Measurements from ENCODE around the gene TBC1D19.

TBC1D19 gene

DNA sequence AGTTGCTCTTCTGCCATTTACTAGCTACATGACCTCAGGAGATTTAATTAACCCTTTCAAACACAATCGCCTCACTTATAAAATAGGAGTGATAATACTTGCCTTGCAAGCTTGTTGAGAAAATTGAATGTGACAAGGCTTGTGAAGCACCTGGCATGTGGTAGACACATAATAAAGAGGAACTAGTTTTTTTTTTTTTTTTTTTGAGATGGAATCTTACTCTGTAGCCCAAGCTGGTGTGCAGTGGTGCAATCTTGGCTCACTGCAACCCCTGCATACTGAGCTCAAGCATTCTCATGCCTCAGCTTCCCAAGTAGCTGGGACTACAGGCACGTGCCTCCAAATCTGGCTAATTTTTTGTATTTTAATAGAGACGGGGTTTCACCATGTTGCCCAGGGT, 203.0 kb downstream of the TBC1D19 start:
- no peak for DNase-seq

DNA sequence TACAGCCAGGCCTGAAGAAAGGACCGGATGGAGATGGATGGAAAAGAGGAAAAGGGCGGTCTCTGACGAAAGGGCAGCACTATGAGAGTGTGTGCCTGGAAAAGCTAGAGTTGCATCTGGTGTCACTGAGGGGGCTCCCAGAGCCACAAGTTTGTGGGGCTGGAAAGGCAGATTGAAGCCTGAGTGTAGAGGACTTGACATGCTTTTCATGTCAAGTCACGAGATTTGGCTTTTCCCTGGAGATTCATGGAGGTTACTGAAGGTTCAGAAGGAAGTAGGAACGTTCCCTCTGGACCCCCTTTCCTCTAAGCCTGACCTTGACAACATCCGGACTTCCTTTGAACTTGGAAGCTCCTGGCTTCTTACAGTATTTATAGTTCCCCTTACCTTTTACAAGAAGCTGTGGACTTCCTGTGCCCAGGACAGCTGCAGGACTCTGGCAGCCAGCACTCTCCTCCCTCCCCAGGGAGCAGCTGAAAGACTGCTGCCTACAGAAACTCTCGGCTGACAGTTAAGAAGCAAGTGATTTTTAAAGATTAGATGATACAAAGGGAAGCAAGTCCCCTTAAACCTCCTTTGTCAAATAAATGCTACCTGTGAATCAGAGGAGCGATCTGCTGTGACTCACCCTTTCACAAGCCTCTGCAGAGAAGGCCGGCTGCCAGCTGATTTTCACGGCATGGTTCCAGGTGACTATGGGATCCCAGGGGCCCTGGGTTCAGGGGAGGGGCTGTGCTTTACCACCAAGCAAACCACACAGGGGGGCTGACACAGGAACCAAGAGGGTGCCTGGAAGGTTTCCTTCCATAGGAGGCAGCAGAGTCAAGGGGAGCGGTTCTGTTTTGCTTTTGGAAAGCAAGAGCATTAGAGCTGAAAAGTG, 203.8 kb downstream of the TBC1D19 start:
- peak; percentile 26 for DNase-seq

DNA sequence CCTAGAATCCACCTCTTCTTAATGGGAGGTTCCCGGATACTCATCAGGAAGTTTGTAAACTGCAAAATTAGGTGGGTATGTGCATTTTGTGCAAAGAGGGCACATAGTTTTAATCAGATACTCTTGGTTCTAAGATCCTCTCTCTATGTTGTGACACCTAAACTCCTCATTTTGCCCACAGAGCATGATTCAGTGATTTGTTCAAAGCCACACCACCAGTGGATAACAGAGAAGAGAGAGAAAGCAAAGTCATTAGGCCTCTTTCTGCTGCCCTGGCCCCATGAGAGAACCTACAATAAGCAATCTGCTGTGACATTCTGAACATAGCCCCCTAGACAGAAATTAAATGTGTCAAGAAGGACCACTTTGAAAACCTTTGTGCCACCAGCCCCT, 204.5 kb downstream of the TBC1D19 start:
- no peak for DNase-seq

DNA sequence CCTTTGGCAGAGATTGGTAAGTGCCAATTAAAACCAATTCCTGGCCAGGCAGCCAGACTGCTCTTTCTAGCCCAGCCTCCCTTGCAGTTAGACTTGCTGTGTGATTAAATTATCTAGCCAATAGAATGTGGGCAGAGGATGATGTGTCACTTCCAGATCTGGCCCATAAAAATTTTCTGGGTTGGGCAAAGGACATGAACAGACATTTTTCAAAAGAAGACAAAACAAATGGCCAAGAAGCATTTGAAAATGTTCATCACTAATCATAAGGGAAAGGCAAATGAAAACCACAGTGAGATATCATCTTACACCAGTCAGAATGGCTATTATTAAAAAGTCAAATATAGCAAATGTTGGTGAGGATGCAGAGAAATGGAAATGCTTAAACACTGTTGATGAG, 205.3 kb downstream of the TBC1D19 start:
- no peak for DNase-seq

DNA sequence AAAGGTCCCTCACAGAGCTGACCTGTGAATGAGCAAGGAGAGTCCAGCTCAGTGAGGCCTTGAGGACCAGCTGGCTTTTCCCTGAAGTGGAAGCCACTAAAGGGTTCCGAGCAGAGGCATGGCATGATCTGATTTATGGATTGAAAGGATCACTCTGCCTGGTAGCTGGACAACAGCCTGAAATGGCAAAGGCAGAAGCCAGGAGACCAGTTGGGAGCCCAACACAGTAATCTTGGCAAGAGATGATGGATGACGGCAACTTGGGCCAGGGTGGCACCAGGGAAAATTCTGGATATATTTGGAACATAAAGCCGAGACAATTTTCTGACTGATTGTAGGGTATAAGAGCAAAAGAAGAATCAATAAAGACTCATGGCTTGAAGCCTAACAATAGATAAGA, 207.5 kb downstream of the TBC1D19 start:
- DNase-seq, result no peak

DNA sequence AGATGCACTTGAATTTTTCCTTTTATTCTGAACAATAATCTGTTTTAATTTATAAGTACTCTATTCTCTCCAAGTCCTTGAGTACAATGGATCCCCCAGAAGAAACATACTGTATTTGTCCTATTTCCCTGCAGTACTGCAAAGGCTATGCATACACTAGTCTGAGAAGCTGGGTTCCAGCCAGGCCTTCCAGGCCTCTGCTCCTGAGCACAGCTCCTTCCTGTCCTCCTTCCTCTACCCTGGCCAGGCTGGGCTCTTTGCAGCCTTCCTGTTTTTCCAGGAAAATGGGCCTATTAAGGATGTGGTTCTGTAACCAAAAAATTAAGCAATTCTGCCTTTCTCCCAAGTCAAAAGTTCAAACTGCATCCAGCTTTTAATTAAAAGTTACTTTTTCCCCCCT, 208.8 kb downstream of the TBC1D19 start:
- DNase-seq, result no peak

DNA sequence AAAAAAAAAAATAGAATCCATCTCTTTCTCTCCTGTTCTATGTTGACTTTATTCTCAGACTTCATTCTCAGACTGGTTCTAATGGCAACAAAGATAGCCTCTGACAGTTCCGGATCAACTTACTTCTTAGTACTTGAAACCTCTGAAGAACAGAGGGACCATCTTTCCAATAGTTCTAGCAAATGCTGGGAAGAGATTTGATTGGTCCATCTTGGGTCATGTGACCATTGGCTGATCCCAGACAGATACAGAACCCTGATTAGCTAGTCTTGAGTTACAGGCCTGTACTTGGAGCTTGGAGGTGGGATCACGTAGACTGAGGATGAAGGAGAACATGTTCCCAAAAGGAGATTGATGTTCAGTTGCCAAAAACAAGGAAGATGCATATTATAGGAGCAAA, 209.9 kb downstream of the TBC1D19 start:
- DNase-seq, result no peak

DNA sequence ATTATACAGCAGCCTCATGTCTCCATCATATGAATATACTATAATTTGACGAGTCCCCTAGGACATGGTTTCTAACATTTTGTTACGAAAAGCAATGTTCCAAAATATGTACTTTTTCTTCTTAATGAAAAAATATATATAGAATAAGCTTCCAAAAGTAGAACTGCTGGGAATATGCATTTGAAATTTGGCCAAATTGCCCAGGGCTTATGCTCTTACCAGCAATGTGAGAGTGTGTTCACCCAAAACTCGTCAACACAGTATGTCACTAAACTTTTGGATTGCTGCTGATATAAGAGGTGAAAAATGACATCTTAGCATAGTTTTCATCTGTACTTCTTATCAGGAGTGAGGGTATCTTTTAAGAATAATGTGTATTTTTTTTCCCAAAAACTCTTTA, 212.2 kb downstream of the TBC1D19 start:
- DNase-seq, result no peak

DNA sequence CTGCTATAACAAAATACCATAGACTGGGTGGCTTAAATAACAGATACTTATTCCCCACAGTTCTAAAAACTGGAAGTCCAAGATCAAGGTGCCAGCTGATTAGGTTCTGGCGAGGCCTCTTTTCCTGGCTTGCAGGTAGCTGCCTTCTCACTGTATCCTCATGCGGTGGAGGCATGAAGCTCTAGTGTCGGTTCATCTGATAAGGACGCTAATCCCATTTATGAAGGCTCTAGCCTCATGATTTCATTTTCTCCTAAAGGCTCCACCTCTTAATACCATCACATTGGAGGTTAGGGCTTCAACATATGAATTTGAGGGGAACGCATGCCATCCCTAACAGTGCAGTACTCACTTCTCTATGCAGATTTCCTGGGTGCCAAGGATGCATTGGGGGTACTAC, 218.9 kb downstream of the TBC1D19 start:
- no peak for DNase-seq

DNA sequence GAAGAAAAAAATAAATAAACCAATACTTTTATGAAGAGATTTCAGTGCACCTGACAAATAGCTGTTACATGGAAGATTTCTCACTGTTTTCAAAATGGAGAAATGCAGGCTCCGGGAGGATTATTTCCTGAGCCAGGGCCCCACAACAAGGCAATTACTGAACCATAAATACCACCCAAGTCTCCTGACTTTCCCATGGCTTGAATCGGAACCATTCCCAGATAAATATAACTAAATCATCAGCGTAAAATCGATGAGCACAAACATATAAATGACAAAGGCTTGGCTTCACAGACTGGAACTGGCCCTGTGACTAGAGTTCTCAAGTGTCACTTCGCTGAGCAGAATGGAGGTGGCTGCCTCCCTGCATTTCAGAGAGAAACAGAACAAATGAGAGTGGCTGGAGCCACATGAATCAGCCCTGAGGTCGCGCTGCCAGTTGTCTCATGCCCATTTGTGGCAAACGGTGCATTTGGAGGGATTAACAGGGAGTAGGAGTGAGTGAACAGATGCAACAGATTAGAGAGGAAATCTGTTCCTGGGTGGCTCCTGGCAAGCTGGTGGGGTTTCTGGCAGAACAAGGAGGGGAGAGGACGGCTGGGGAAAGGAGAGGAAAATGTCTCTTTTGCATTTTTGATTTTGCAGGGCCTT, 219.5 kb downstream of the TBC1D19 start:
- DNase-seq, result no peak

DNA sequence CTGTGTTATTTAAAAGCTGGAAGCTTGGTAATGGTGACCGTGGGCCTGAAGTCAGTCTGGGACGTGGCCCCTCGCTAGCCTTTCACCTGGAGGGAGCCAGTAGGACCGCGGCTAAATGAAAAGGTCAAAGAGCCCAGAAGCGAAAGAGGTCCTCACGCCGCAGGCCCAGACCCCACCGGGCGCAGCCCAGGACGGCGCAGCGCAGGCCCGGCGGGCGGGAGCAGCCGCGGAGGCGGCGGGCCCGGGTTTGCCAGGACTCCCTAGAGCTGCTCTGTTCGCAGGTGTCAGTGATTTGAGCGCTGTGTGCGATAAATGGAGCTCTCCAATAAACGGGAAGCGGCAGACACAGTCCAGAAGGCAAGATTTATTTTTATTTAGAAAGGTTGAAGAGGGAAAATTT, 220.6 kb downstream of the TBC1D19 start:
- DNase-seq, result no peak

DNA sequence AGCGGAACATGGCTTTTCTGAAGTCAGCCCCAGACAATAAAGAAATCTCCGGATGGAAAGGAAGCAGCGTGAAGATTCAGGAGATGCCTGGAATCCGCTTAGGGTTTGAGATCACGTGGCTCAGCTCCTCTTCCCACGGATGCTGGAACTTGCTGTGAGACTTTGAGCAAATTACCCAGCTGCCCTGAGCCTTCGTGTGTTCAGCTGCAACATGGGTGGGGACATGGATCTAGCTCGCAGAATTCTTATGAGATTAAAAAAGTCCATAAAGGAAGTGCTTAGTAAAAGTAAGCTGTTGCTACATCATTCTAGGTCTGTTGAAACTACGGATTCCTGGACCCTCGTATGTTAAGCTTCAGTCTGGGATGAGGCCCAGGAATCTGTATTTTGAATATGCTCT, 221.0 kb downstream of the TBC1D19 start:
- no peak for DNase-seq
